HepG2 (cell line): ENCODE measurements around the gene EEPD1.

Experiments
- MXI1 ChIP-seq: IDR thresholded peaks from 3 replicates; pipeline ENCODE4 v1.6.1; 2012; ENCODE audit warnings: low read depth, low read length, inconsistent platforms, borderline replicate concordance
- NFE2L2 ChIP-seq: fragments of 150-350 bp; IDR thresholded peaks from 2 replicates; pipeline ENCODE4 v1.6.1; 2014; ENCODE audit warnings: low read length
- ZKSCAN8 ChIP-seq: IDR thresholded peaks from 2 replicates; pipeline ENCODE4 v1.6.1; 2016; ENCODE audit warnings: borderline replicate concordance, missing genetic modification reagents, missing compliant biosample characterization
- TF ChIP-seq, protein P1 (sequence below): sonication (generic); formaldehyde crosslinking; IDR thresholded peaks from 2 replicates; pipeline ENCODE4 v1.5.0; 2020; ENCODE audit warnings: mild to moderate bottlenecking, missing genetic modification reagents, moderate library complexity

DNA sequence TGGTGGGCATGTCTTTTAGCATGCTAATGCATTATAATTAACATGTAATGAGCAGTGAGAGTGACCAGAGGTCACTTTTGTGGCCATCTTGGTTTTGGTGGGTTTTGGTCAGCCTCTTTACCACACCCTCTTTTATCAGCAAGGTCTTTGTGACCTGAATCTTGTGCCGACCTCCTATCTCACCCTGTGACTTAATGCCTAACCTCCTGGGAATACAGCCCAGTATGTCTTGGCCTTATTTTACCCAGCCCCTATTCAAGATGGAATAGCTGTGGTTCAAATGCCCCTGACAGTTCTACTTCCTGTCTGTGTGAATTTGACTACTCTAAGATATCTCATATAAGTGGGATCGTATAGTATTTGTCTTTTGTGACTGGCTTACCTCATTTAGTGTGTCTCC is 85.1 kb downstream of the EEPD1 start:
- TF ChIP-seq, protein P1, sequence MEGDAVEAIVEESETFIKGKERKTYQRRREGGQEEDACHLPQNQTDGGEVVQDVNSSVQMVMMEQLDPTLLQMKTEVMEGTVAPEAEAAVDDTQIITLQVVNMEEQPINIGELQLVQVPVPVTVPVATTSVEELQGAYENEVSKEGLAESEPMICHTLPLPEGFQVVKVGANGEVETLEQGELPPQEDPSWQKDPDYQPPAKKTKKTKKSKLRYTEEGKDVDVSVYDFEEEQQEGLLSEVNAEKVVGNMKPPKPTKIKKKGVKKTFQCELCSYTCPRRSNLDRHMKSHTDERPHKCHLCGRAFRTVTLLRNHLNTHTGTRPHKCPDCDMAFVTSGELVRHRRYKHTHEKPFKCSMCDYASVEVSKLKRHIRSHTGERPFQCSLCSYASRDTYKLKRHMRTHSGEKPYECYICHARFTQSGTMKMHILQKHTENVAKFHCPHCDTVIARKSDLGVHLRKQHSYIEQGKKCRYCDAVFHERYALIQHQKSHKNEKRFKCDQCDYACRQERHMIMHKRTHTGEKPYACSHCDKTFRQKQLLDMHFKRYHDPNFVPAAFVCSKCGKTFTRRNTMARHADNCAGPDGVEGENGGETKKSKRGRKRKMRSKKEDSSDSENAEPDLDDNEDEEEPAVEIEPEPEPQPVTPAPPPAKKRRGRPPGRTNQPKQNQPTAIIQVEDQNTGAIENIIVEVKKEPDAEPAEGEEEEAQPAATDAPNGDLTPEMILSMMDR (CRISPR knock-in tag): no peak
- TF ChIP-seq NFE2L2 (no peak), ZKSCAN8 (CRISPR knock-in tag) (no peak), MXI1 (no peak)
